Measurements from ENCODE around the gene CCL7.

The CCL7 gene

GRCh38 chr17:34287875-34288274, 17.9 kb downstream of the CCL7 start:
- DNase-seq (ENCODE audit: low read depth) = no peak

- DNase-seq (ENCODE audit: low read depth) = no peak
These were observed 20.6 kb downstream of the CCL7 start for GRCh38 chr17:34290586-34290985.

GRCh38 chr17:34291721-34292348, 21.8 kb downstream of the CCL7 start:
- no peak for DNase-seq (ENCODE audit: low read depth)

- DNase-seq (ENCODE audit: low read depth) = no peak
These were observed 29.0 kb downstream of the CCL7 start for GRCh38 chr17:34299027-34299426.

- DNase-seq (ENCODE audit: low read depth) = no peak
These were observed 30.0 kb downstream of the CCL7 start for GRCh38 chr17:34299956-34300577.

GRCh38 chr17:34300652-34301370, 30.8 kb downstream of the CCL7 start:
- no peak for DNase-seq (ENCODE audit: low read depth)

GRCh38 chr17:34301986-34302385, 32.0 kb downstream of the CCL7 start:
- no peak for DNase-seq (ENCODE audit: low read depth)

GRCh38 chr17:34302636-34303035, 32.6 kb downstream of the CCL7 start:
- DNase-seq (ENCODE audit: low read depth) = no peak

GRCh38 chr17:34303606-34304005, 33.6 kb downstream of the CCL7 start:
- DNase-seq (ENCODE audit: low read depth) = no peak

GRCh38 chr17:34305061-34305460, 35.0 kb downstream of the CCL7 start:
- DNase-seq (ENCODE audit: low read depth) = no peak

- DNase-seq (ENCODE audit: low read depth) = no peak
These were observed 35.6 kb downstream of the CCL7 start for GRCh38 chr17:34305606-34306005.

GRCh38 chr17:34306466-34306865, 36.4 kb downstream of the CCL7 start:
- DNase-seq (ENCODE audit: low read depth) = no peak

- no peak for DNase-seq (ENCODE audit: low read depth)
These were observed 37.1 kb downstream of the CCL7 start for GRCh38 chr17:34307110-34307509.

- DNase-seq (ENCODE audit: low read depth) = no peak
These were observed 38.4 kb downstream of the CCL7 start for GRCh38 chr17:34308371-34308770.

- no peak for DNase-seq (ENCODE audit: low read depth)
These were observed 41.3 kb downstream of the CCL7 start for GRCh38 chr17:34311291-34311690.

- no peak for DNase-seq (ENCODE audit: low read depth)
These were observed 42.1 kb downstream of the CCL7 start for GRCh38 chr17:34312080-34312479.

- no peak for DNase-seq (ENCODE audit: low read depth)
These were observed 43.1 kb downstream of the CCL7 start for GRCh38 chr17:34313164-34313563.

- no peak for DNase-seq (ENCODE audit: low read depth)
These were observed 44.3 kb downstream of the CCL7 start for GRCh38 chr17:34314279-34314678.

- no peak for DNase-seq (ENCODE audit: low read depth)
These were observed 48.5 kb downstream of the CCL7 start for GRCh38 chr17:34318474-34318873.

- no peak for DNase-seq (ENCODE audit: low read depth)
These were observed 49.0 kb downstream of the CCL7 start, which contains the start of gene CCL8 for GRCh38 chr17:34319039-34319483. TSS of gene CCL8 (plus strand) at chr17:34319435. CDS start at chr17:34319502, 67 bp downstream.

Measured in HS-27A (cell line).